Measurements from ENCODE around the gene EML6.

EML6 gene

DNA sequence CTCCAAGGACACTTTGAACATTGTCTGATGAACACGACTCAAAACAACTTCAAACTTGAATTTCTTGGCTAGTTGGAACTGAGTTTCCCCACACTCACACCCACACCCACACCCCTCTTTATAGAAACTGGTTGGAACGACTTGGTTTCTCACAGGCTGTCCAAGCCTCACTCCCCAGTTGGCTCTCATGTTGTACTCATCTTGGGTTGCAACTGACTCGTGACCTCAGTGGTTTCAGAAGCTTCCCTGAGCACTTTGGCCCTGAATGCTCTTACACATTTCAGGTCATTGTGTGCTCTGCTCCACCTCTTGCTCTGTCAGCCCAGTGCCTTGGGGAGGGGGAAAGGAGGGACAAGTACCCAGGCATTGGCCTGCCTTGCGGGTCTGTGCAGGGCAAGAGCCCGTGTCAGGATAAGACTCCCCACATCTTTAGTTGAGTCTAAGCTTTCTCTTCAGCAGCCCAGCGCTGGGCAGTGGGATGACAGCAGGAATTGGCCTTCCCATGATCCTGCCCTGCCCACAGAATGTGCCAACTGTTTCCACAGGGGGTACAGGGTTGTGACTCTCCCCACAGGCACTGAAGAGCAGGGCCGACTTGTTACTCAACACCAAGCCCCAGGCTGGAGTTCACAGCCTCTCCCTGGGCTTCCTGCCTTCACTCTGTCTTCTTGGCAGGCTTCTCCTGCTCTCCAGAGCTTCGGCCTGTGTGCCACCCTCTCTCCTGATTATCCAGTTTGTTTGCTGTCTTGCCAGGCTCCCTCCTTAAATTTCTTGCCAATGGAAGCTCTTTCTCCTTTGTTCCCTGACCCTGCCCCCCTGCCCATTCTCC, 222.1 kb downstream of the EML6 start:
- no peak for DNase-seq (ENCODE audit: low read depth in 2 of 2)

DNA sequence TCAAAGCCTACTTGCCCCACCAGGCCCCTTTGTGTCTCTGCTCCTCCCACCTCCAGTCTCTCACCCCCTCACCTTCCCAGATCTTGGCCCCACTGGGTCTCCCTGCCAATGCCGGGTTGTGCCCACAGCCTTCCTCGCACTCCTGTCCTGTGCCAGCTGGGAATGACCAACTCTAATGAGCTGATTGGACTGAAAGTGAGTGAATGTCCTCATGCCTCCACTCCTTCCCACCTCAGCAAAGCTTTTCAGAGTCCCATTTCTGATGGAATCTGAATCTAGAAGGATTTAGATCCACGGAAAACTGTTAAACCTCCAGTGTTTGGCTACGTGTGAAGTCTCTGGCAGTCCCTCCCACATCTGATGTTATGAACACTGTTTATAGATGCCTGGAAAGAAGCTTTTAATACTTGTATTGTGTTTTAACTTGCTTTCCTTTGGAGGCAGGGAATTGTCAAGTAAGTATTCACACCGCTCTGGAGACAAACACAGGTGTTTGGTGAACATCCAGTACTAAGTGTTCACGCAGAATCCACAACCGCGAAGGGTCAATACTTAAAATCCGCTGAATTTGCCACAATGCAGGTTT, 222.9 kb downstream of the EML6 start:
- no peak for DNase-seq (ENCODE audit: low read depth in 2 of 2)

DNA sequence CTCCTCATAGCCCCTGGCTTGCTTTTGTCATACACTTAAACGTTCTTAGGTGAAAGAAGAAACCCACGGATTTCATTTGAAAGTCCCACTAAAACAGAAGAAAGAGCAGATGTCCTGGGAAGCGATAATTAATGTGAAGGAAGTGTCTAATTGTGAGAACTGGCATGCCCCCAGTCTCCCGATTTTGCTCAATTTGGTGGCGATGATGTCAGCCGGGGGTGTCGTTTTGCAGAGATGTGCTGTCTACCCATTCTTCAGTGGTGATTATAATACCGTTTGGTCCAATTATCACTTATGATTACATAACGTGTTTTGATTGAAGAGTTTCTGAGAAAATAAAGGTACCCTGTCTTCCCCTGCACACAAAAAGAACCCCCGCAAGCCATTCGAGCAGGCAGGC, 223.7 kb downstream of the EML6 start:
- no peak for DNase-seq (ENCODE audit: low read depth in 2 of 2)

DNA sequence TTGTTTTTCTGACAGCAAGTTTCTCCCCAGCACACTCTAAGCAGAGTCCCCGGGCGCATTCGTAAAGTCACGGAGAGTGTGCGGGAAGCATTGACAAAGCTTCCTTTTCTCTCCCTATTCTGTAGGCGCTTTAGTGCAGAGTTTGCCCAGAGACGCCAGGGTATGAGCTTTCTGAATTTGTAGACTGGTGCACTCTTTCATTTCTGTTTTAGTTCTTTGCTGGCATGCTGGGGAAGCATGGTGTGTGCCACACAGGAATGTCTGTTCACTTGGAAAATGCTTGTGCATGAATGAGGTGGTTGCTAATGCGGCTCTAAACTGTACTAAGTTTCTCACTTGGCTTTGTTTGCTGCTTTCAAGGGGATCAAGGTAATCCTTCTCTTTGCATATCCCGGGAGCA, 224.2 kb downstream of the EML6 start:
- no peak for DNase-seq (ENCODE audit: low read depth in 2 of 2)

DNA sequence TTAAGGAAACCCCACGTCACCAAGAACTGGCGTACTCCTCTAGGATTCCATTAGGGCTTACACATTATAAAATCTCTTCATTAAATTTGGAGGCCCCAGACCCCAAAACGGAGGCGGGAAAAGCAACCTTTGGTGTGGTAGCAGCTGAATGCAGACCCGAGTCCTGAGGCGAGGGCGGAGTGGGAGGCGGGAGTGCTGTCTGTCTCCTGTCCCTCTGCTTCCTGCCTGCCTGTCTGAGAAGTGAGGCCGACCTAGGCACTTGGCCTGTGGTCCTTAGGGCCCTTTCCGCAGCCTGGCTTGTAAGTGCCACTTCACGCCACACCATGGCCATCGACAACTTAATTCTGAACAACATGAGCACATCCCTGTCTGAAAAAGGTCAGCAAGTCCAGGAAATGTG, 224.7 kb downstream of the EML6 start:
- no peak for DNase-seq (ENCODE audit: low read depth in 2 of 2)

DNA sequence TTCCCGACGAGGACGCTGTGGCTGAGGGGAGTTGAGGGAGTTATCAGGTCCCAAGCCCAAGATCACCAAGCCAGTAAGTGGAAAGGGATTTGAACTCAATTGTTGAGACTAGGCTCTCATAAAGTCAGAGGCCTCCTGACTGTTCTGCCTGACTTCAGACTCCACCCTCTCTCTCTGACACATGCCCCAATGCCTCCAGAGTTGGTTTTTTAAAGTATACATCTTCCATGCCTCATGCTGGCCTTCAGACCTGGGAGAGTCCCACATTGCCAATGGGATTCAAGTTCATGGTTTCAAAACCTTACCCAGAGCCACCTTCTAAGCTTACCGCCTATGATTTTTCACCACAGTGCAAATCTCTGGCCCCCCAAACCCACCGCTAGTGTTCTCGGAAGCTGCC, 226.0 kb downstream of the EML6 start:
- DNase-seq (ENCODE audit: low read depth in 2 of 2), result no peak

DNA sequence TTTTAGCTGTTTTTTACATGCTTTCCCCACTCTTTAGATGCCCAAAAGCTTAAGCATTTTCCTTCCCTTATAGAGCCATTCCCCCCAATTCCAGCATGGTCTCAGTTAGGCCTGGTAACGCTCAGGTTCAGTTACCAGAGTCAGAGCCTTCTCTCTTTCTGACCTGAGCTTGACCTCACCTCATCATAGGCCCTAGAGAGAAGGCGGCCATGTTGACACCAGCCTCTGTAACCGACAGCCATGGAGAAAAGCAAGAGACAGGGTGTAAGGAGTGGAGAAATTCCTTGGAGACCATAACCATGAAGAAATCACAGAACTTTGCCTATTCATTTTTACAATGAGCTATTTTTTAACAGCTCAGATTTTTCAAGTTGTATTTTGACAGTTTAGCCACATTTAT, 227.3 kb downstream of the EML6 start:
- DNase-seq (ENCODE audit: low read depth in 2 of 2), result no peak

DNA sequence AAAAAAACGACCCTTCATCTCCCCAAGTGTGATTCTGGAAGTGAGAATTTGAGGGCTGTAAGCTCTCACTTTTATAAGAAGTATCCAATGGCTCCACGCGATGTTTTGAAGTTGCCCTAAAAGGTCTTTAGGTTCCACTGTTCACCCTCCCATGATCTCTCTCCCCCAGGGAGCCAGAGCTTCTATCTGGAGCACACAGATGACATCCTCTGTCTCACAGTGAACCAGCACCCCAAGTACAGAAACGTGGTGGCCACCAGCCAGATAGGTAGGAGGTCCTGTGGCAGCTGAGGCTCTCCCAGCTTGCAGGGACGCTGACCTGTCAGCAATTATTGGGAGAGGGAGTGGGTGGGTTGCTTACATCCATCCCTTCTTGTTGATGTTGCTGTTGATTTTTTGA, 229.0 kb downstream of the EML6 start:
- no peak for DNase-seq (ENCODE audit: low read depth in 2 of 2)

DNA sequence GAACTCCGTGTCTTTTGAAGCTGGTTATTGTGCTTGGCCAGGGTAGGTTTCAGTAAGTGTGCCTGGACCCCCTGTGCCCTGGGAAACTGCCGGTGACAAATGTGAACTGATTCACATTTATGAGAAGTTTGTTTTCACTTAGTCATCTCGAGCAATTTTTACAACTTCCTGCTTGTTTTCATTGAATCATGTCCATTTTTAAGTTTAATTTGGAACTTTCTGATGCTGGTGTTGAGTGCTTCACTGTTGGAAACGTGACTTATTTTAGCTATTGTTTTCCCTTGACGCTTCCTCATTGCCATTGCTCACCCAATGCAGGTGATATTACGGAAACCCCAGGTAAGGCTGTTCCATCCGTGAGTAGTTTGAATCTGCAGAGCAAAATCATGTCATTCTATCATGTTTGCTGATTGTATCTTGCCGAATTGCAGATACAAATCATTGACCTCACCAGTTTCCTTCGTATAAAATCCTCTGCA, 229.6 kb downstream of the EML6 start:
- DNase-seq (ENCODE audit: low read depth in 2 of 2), result no peak

DNA sequence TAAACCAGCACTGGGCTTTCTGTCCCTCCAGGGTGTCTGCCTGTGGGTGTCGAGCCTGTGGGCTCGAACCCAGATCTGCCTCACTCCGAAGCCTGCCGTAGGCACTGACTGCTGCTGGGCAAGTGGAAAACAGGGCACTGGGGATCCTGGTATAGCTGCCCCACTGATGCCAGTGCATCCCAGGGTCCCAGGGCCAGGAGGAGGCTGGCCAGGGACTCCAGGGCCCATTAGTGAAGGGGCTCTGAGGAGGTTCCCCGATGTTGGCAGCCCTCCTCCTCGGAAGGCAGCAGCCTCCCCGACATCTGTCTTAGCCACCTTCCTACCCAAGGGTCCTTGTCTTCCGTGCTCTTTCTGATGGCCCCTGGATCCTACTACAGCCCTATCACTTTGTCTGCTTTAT, 230.7 kb downstream of the EML6 start:
- no peak for DNase-seq (ENCODE audit: low read depth in 2 of 2)

DNA sequence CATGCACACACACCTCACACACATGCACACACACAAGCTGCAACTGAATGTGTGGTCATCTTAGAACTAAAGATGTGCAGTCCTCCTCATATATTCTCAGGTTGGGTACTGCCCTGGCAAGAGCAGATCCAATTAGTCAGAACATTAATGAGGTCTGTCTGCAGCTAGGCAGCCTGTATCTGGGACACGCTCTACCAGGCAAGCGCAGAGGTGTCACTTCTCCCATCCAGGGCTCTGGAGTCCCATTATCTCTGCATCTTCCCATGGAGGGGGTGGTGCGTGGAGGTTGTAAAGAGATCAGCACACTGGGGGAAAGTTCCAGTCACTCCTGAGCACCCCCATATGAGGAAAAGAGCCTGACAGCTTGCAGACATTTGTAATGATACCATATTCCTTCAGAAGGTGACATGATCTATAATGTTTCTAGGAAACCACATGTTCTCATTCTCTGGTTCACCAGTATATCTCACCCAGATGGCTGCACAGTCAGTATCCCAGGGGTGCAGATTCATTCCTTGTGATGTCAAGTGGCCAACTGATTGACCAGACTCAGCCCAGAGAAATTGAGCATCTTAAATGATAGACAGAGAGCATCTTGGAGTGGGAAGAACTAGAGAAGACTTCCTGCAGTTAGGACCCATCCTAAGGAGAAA, 231.4 kb downstream of the EML6 start:
- no peak for DNase-seq (ENCODE audit: low read depth in 2 of 2)

DNA sequence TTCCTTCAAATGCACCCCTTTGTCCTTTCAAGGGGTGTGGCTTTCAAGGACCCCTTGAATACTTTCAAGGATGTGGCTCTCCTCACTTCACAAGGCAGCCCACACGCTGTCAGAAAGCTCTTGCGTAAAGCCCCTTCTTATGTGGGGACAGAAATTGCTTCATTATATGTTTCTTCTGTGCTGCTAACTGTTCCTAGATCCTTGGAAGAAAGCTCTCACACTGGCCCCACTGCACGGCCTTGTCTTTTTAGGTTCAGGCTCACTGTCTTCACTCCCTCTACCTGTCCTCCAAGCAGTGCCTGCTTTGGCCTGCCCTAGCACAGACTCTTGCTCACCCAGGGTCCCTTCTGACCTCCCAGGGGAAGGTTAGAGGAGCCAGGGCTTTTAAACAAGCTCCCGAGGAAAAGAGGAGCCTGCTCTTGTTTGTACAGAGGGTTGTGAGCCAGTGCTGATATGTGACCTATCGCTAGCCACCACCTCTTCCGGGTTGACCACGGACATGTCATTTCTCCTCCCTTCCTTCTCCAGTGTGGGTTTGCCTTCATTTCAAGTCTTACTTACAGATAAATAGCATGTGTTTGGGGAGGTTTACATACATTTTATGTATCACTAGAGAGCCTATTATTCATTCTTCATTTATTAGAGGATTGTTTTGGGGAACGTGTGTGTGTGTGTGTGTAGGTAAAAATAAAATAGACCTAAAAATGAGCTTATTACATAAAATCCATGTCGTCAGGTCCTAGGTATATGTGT, 232.1 kb downstream of the EML6 start:
- DNase-seq (ENCODE audit: low read depth in 2 of 2), result no peak

DNA sequence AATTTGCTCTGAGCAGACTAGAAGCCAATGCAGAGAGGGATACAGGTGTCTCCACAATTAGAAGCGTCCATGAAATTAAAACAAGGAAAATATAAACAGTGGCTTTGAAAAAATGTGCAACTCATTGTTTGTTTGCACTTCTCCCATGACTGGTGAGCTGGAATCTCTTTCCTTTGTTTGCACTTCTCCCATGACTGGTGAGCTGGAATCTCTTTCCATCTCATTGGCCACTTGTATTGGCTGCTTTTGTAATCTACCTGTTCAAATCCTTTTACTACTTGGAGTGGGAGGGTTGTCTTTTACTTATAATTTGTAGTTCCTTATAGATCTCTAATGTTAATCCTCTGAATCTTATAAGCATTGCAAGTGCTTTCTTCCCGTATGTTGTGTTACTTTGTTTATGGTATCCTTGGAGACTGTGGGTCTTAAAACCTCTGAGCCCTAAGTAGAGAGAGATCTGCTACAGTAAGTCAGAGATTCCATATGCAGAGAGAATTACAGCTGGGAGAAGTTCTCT, 232.7 kb downstream of the EML6 start:
- DNase-seq (ENCODE audit: low read depth in 2 of 2), result no peak

DNA sequence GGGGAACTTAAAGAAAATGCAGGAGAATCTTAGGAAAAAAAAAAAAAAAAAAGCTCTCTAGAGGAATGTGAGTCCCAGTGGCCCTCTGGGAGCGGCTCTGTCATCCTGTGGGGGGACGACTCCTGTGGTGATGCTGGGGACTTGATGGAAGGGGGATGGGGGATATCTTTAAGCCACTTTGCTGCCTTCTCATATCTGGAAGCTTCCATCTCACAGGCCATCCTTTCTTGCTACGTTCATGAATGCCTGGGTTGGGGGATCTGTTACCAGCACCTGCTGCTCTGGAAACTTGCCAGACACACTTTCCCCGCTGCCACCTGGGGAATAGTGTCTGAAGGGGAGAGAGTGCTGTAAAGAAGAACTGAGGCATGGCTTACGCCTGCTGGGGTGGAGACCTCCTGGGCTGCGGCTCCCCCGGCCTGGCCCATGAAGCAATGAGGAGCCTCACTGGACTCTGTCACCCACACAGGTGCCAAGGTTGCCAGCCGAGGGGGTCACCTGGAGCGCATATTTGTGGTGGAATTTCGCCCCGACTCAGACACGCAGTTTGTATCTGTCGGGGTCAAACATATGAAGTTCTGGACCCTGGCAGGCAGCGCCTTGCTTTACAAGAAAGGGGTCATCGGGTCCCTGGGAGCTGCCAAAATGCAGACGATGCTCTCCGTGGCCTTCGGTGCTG, 234.0 kb downstream of the EML6 start:
- DNase-seq (ENCODE audit: low read depth in 2 of 2), result no peak

DNA sequence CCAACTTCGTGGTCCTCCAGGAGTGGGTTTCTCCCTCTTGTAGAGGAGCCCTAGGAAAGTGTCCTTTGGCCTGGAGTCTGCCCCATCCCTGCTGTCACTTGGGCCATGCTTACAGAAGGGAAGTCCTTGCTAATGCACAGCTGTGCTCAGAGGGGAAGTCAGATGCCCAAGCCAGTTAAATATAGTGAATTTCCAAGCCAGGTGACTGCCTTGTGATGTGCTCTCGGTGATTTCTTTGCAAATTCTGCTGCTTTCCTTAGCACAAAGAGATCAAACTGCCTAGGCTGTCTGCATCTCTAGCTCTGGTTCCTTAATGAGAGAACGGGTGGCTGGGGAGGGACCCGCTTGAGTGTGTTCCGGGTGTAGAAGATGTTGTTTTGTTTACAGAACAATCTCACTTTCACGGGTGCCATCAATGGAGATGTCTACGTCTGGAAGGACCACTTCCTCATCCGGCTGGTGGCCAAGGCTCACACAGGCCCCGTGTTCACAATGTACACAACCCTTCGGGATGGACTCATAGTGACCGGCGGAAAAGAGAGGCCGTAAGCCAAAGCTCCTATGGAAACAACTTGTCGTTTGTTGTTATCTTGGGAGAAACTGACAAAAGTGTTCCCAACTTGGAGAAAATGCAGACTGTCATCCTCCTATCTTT, 235.4 kb downstream of the EML6 start:
- DNase-seq (ENCODE audit: low read depth in 2 of 2), result no peak

DNA sequence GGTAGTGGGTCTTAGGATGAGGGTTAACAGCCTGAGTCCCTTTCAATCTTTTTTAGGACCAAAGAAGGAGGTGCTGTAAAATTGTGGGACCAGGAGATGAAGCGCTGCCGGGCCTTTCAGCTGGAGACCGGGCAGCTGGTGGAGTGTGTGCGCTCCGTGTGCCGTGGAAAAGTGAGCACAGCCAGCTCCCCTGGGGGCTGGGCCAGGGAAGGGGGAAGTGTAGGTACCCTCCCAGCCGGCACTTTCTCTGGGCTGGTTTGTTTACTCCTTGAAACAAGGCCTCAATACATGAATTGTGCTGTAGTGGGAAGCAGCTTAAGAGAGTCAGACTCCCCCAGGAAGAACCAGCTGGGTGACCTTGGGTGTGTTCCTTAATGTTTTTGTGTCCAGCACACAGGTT, 236.7 kb downstream of the EML6 start:
- DNase-seq (ENCODE audit: low read depth in 2 of 2), result no peak

DNA sequence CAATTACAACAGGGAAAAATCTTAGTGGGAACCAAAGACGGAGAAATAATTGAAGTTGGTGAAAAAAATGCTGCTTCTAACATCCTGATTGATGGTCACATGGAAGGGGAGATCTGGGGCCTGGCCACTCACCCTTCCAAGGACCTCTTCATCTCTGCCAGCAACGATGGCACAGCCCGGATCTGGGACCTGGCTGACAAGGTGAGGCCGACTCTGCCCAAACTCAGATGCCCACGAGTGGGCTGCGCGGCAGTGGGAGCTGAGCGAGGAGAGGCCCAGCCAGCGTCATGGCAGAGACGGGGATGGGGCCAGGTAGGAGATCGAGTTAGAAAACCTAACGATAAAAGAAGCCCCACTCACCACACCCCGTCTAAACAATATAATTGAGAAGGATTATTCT, 239.0 kb downstream of the EML6 start:
- no peak for DNase-seq (ENCODE audit: low read depth in 2 of 2)

DNA sequence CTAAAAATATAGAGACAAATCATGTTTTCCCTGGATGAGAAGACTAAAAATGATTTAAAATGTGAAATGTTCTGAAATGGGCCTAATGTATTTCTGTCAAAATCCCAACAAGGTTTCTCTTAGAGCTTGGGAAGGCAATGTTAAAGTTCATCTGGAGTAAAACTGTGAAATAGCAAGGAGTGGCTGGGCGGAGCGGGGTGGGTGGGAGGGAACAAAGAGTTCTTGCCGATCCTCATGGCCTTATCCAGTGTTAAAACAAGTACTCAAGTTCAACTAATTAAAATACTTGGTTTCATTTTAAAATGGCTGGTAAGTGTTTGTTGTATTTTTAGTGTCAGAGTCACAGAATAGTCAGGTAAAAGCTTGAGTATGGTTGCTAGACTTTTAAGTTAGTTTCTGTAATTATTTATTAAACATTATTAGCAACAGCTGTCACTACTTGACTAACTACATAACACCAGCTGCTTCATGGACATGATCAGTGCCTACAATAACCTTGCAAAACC, 239.5 kb downstream of the EML6 start:
- DNase-seq (ENCODE audit: low read depth in 2 of 2), result no peak

DNA sequence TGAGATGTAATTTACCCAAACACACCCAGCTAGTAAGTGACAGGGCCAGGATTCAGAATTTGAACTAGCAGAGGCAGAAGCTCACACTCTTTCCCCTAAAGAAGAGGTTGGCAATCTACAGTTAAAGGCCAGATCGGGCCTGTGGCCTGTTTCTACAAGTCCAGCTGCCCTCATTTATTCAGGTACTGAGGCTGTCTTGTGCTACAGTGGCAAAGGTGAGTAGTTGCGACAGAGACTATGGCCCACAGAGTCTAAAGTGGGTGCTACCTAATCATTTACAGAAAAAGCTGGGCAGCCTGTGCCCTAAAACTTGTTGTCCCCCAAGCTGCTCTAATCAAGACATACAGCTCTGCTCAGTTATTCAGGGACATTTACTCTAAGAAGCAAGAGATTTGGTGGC, 240.0 kb downstream of the EML6 start:
- DNase-seq (ENCODE audit: low read depth in 2 of 2), result no peak

DNA sequence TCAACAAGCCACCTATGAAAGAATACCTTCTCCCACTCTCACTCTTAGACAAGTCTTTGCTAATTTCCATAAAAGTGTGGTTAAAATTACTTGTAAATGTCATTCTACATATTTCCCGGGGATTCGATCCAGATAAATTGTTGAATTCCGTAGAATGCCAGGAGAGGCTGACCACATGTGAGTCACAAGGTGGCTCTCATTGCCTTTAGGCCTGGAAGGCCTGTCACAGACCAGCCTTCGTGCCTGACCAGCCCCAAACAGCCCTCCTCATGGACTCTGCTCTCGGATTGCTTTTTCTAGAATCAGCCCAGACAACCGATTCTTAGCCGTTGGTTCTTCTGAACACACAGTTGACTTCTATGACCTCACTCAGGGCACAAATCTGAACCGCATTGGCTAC, 240.8 kb downstream of the EML6 start:
- DNase-seq (ENCODE audit: low read depth in 2 of 2), result no peak

DNA sequence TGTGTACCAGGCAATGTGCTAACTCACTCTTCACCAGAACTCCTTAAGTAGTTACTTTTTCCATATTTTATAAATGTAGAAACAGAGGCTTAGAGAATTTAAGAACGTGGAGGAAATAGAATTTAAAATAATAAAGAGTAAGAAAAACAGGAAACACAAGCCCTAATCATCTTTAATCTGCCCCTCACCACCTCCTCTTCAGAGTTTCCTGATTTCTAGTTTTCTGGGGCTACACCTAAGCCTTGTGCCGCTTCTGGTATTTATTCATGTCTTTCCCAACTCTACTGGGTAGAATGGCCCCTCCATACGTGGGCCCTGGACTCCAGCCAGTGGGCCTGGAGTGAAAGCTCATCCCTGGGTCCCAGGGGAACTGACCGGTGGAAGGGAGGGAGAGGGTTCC, 241.4 kb downstream of the EML6 start:
- no peak for DNase-seq (ENCODE audit: low read depth in 2 of 2)
